Activated effector memory CD4-positive, alpha-beta T cell treated with anti-CD3 and anti-CD28 coated beads, Interleukin-2, amount 50 U/mL, for 16 hours (primary cell): ENCODE measurements around the gene GMDS.

Experiments
- DNase-seq: peaks from one replicate; pipeline ENCODE4 v3.0.0-alpha.2; 2020

Gene GMDS

DNA sequence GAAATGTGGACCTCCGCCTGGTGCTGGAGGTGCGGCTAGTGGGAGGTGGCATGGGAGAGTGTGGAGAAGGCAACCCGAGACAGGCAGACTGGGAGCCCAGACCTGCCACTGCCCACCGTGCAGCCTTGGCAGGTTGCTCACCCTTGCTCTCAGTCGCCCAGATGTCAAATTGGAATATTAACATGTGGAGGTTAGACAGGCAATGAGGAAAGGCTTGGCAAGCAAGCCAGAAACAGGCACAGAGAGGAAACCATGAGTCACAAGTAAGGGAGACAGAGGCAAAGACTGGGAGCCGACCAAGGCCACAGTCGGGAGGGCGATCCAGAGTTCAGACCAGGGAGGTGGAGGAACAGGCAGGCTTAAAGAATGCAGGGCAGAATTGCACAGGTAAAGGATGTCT, 457.5 kb downstream of the GMDS start:
- DNase-seq, result no peak

- peak; percentile 69 for DNase-seq
Observed at GRCh38 chr6:1786455-1787453, 458.7 kb downstream of the GMDS start.

GRCh38 chr6:1784422-1784884, 461.0 kb downstream of the GMDS start:
- DNase-seq, result no peak

DNA sequence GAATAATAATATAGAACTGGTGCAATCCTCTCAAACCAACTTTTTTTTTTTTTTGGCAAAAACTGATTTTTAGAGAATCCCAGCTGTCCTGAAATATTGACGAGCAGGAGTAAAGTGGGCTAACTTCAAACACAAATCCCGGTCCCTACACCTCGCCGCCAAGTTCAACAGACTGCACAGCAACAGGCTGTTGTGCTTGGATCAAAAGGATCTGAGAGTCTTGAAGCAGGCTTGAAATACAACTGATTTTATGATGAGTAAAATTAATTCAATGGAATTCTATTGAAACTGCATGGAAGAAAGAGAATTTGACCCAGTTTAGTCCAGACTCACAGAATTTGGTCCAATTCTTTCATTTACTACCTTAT, 463.6 kb downstream of the GMDS start:
- no peak for DNase-seq

DNA sequence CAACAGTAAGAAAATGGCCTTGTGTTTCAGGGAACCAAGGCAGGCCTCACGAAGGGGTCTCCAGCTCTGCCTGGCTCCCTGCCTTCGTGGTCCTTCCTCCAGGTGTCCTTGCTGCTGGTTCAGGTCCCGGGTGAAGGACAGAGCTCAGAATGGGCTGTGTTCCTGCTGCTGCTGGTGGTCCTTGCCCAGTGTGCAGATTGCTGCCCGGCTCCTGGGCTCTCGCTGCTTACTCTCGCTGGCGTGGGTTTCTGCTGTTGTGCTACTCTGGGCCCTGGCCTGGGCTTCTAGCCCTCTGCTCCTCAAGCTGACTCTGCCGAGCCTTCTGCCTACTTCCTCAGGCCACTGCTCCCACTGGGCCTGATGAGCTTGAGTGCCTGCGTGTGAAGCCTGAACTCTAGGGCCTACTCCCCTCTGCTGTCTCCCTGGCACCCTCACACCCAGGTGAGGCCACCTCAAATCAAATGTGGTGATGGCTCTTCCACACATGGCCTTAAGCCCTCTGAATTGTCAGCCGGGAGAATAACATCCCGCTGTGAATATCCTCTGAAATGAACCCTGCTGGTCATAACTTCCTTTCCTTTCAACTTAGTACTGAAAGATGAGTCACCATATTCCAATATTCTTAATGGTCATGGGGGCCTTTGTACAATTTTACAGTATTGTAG, 464.1 kb downstream of the GMDS start:
- DNase-seq, result no peak

- DNase-seq, result no peak
Observed at GRCh38 chr6:1780251-1780867, 465.0 kb downstream of the GMDS start.

- no peak for DNase-seq
Observed at GRCh38 chr6:1778686-1779235, 466.6 kb downstream of the GMDS start.

GRCh38 chr6:1777921-1778685, 467.3 kb downstream of the GMDS start:
- no peak for DNase-seq

DNA sequence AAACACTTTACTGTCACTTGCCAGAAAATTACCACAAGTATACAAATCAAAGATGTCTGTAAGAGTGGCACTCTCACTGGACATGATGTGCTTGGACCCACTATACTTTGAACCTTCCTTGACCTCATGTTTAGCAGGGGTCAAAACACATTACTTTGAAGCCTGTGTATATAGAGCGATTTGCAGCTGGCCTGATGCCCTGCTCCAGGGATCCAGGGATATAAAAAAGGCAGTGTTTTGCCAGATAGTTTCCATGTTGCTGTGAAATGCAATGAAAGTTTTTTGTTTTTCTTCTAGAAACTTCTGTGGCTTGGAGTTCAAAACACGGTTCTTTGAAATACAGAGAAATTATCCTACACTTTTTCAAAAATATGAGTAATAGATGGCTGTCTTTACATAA, 470.0 kb downstream of the GMDS start:
- no peak for DNase-seq

- no peak for DNase-seq
Observed at GRCh38 chr6:1774226-1774915, 471.0 kb downstream of the GMDS start.

DNA sequence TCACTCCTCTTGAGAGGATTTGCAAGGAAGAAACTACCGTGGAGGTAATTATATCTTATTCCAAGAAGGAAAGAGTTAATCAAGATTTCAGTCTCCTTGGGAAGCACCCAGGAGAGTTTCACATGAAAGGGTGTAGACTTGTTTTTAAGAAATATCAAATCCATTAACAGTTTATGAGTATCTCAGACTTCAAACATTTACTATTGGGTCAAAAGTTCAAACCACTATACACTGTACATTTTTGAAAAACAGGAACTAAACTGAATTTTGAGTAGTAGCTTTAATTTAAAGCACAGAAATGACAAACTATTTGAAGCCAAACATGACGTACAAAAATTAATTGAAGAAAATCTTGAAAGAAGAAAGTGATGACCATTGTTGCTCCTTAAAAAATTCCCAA, 471.7 kb downstream of the GMDS start:
- no peak for DNase-seq

- DNase-seq, result no peak
Observed at GRCh38 chr6:1770968-1771723, 474.3 kb downstream of the GMDS start.

DNA sequence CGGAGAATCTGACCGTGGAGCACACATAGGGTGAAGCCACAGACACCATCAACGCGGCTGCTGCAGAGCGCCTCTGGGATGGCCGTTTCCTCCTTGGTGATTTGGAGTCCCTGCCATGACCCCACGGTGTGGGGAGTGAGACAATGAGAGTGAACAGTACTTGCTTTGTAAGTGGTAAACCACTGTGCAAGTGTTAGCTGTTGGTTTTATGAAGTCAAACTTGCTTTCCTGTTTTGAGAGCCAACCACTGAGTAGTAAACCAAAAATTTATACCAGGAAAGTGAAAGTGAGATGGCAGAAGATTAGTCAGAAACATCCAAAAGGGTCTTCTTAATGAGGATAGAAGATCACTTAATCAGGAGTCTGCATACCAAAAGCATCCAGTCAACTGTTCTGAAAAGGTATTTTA, 475.0 kb downstream of the GMDS start:
- DNase-seq, result no peak

DNA sequence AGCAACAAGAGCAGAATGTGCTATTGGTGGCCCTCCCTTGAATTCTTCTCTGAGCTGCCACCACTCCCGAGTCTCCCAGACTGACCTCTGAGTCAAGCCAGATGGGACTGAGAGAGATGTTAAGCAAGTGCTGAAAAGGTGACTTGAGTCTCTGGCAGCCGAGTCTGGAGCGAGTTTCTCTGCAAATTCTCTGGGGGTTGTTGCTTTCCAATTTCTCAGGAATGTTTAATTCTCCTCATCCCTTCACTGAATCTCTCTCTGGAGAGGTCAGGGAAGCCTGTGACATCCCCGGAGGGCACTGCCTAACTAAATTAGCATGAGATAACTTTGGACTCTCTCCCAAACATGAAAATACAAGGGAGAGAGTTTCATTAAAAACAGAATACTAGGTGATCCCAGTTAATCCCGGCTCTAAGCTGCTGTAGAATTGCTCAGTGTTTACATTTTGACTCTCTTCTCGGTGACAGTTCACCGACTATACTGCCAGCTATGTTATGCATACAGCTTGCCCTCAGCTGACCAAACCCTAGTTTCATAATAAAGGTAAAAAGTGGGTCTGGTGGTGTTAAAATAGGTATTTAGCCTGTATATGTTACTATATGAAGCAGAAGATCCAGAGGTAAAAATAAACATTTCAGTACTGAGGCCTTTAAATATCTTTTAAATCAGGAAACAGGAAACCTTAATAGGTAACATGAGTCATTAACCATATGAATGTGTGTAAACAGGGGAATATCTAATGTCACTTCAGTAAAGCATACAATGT, 477.7 kb downstream of the GMDS start:
- no peak for DNase-seq

DNA sequence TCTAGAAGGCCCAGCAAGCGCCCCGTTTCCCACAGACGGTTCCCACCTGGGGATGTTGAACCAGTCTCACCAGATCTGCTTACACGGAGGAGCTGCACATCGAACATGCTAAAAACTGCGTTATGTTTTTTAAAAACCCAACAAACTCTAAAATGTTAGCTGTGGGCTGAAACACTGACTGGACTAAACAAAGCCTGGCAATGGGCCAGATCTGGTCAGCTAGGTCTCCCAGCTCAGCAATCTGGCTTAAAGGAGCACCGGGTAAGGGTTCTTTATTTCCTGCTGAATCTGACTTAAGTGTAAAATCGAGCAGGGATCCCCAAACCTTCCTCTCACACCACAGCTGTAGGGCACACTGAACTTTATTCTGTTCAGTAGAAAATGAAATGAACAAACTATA, 478.8 kb downstream of the GMDS start:
- no peak for DNase-seq

GRCh38 chr6:1765160-1765903, 480.1 kb downstream of the GMDS start:
- DNase-seq, result no peak

GRCh38 chr6:1764397-1764987, 480.9 kb downstream of the GMDS start:
- no peak for DNase-seq

DNA sequence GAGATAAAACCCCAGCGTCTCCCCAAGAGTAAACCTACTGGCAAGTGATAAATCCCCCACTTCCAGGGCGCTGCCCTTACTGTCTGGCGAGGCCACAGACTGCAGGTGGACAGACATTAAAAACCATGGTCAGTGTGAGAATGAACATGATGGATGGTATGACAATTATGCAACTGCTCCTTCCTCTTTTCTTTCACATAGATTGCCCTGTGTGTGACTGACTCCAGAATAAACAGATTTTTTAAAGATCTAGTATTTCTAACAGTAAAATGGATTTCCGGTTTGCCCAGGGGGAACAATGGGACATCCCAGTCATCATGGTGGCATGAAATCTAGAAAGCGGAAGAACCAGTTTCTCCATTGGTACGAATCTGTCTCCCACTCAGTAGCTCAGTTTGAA, 482.0 kb downstream of the GMDS start:
- no peak for DNase-seq

- DNase-seq, result no peak
Observed at GRCh38 chr6:1762203-1762602, 483.2 kb downstream of the GMDS start.
